Skeletal muscle tissue (tissue), 4 donors: ENCODE results near the gene SEMA4B. TPM values are rescaled to one million over a fixed set of nuclear protein-coding genes. Genes with fewer than 3 reads are reported as not detected.
"Not testable (repeated sequence)": the region's sequence is repeated elsewhere in the genome, so short reads cannot be mapped to it uniquely, and the experiment has no call there.

Experiments
- H3K27ac ChIP-seq: one replicate; pipeline ENCODE4 v1.7.0; 2013; ENCODE audit warnings: mild to moderate bottlenecking, low read depth, low read length, inconsistent platforms
- H3K27me3 ChIP-seq, 3 donors: one replicate each; pipeline ENCODE4 v1.7.0; 2013; ENCODE audit warnings: low read length in 3 of 3; ENCODE audit not compliant: control insufficient read depth in 3 of 3, insufficient read depth in 3 of 3
- H3K36me3 ChIP-seq, 3 donors: one replicate each; pipeline ENCODE4 v1.7.0; 2013; ENCODE audit warnings: low read length in 3 of 3; ENCODE audit not compliant: control insufficient read depth in 3 of 3, insufficient read depth in 3 of 3
- H3K4me1 ChIP-seq, 3 donors: one replicate each; pipeline ENCODE4 v1.7.0; 2013; ENCODE audit warnings: low read length in 3 of 3, mild to moderate bottlenecking in 3 of 3; ENCODE audit not compliant: control insufficient read depth in 3 of 3, insufficient read depth in 3 of 3
- H3K4me3 ChIP-seq, 3 donors: one replicate each; pipeline ENCODE4 v1.7.0; 2013; ENCODE audit warnings: low read length in 3 of 3
- H3K9ac ChIP-seq, 3 donors: one replicate each; pipeline ENCODE4 v1.7.0; 2013; ENCODE audit warnings: low read length in 3 of 3, mild to moderate bottlenecking in 3 of 3, moderate library complexity in 2 of 3, low read depth in 1 of 3
- H3K9me3 ChIP-seq, 3 donors: one replicate each; pipeline ENCODE4 v1.7.0; 2013; ENCODE audit warnings: low read length in 3 of 3; ENCODE audit not compliant: control insufficient read depth in 3 of 3
- total RNA-seq: library from RNA; depleted of rRNA; stranded (reverse); fragments of >200 nt; gene quantifications from one replicate; pipeline ENCODE4 v1.2.3, GENCODE V29; 2014
- donor health status: Osteomylitis.

SEMA4B gene
- total RNA-seq, 1 donor from 2014 or later: 7.8 TPM

- Histone ChIP-seq H3K36me3 (no peaks in the 10 kb centered on the region), H3K4me1 (peaks cover 8 to 19% (median 12%) of the 10 kb centered on the region in 3 donors), H3K9me3 (no peaks in the 10 kb centered on the region), H3K9ac (no peak overlapping the region), H3K27ac (no peak overlapping the region), H3K27me3 (no peaks in the 10 kb centered on the region), H3K4me3 (no peak overlapping the region)
These were observed 38.2 kb upstream of the SEMA4B start for GRCh38 chr15:90162956-90163355.

- not testable (repeated sequence) for H3K4me3 ChIP-seq, H3K27ac ChIP-seq, H3K9ac ChIP-seq, H3K36me3 ChIP-seq, H3K27me3 ChIP-seq, H3K4me1 ChIP-seq, H3K9me3 ChIP-seq
These were observed 36.9 kb upstream of the SEMA4B start for GRCh38 chr15:90164239-90164638.

GRCh38 chr15:90165157-90165556 is 36.0 kb upstream of the SEMA4B start:
- Histone ChIP-seq H3K9me3 (no peaks in the 10 kb centered on the region), H3K36me3 (no peaks in the 10 kb centered on the region), H3K4me3 (no peak overlapping the region), H3K27me3 (no peaks in the 10 kb centered on the region), H3K9ac (no peak overlapping the region), H3K4me1 (peaks cover 0 to 9% (median 4%) of the 10 kb centered on the region in 3 donors), H3K27ac (peak overlapping the region; percentile 75)

GRCh38 chr15:90165659-90166489 is 35.3 kb upstream of the SEMA4B start:
- Histone ChIP-seq H3K4me1 (peaks cover 0 to 9% (median 4%) of the 10 kb centered on the region in 3 donors), H3K27ac (peak overlapping the region; percentile 75), H3K36me3 (no peaks in the 10 kb centered on the region), H3K9ac (no peak overlapping the region), H3K9me3 (no peaks in the 10 kb centered on the region), H3K4me3 (no peak overlapping the region), H3K27me3 (no peaks in the 10 kb centered on the region)

- peaks cover 0 to 7% (median 0%) of the 10 kb centered on the region in 3 donors for H3K4me1 ChIP-seq
- no peaks in the 10 kb centered on the region for H3K36me3 ChIP-seq
- H3K27ac ChIP-seq: no peak overlapping the region
- no peak overlapping the region for H3K9ac ChIP-seq
- H3K27me3 ChIP-seq: no peaks in the 10 kb centered on the region
- no peaks in the 10 kb centered on the region for H3K9me3 ChIP-seq
- H3K4me3 ChIP-seq: no peak overlapping the region
These were observed 34.0 kb upstream of the SEMA4B start for GRCh38 chr15:90167121-90167520.

GRCh38 chr15:90171623-90172022 is 29.5 kb upstream of the SEMA4B start:
- Histone ChIP-seq H3K4me1 (peaks cover 0 to 7% (median 5%) of the 10 kb centered on the region in 3 donors), H3K27ac (no peak overlapping the region), H3K4me3 (no peak overlapping the region), H3K9ac (no peak overlapping the region), H3K27me3 (no peaks in the 10 kb centered on the region), H3K36me3 (no peaks in the 10 kb centered on the region), H3K9me3 (no peaks in the 10 kb centered on the region)

- Histone ChIP-seq H3K4me1 (peaks cover 0 to 7% (median 5%) of the 10 kb centered on the region in 3 donors), H3K27me3 (no peaks in the 10 kb centered on the region), H3K9ac (no peak overlapping the region), H3K4me3 (no peak overlapping the region), H3K9me3 (no peaks in the 10 kb centered on the region), H3K36me3 (no peaks in the 10 kb centered on the region), H3K27ac (no peak overlapping the region)
These were observed 27.8 kb upstream of the SEMA4B start for GRCh38 chr15:90173372-90173771.

- peak overlapping the region in 2 of 3 donors; percentile 22 to 27 for H3K4me3 ChIP-seq
- peak overlapping the region; percentile 20 to 64 (median 32) for H3K9ac ChIP-seq
- H3K27ac ChIP-seq: peak overlapping the region; percentile 71
- H3K9me3 ChIP-seq: no peaks in the 10 kb centered on the region
- no peaks in the 10 kb centered on the region for H3K36me3 ChIP-seq
- H3K4me1 ChIP-seq: peaks cover 0 to 7% (median 5%) of the 10 kb centered on the region in 3 donors
- H3K27me3 ChIP-seq: no peaks in the 10 kb centered on the region
These were observed 26.8 kb upstream of the SEMA4B start for GRCh38 chr15:90174140-90174875.

- Histone ChIP-seq H3K9me3 (no peaks in the 10 kb centered on the region), H3K4me1 (peaks cover 0 to 7% (median 5%) of the 10 kb centered on the region in 3 donors), H3K27ac (no peak overlapping the region)
These were observed 24.1 kb upstream of the SEMA4B start for GRCh38 chr15:90177012-90177411.

More at GRCh38 chr15:90177012-90177411, 24.1 kb upstream of the SEMA4B start:
- Histone ChIP-seq H3K36me3 (no peaks in the 10 kb centered on the region), H3K4me3 (no peak overlapping the region), H3K27me3 (no peaks in the 10 kb centered on the region), H3K9ac (no peak overlapping the region)
